SH-SY5Y (cell line): Measurements from ENCODE around the gene PRELID3B.

ENCODE experiments used
- GATA2 ChIP-seq: IDR thresholded peaks from 2 replicates; pipeline ENCODE4 v1.6.1; 2011; ENCODE audit warnings: mild to moderate bottlenecking, low read depth, low read length
- GATA3 ChIP-seq: IDR thresholded peaks from 2 replicates; pipeline ENCODE4 v1.6.1; 2011; ENCODE audit warnings: low read depth, mild to moderate bottlenecking, low read length, moderate library complexity

DNA sequence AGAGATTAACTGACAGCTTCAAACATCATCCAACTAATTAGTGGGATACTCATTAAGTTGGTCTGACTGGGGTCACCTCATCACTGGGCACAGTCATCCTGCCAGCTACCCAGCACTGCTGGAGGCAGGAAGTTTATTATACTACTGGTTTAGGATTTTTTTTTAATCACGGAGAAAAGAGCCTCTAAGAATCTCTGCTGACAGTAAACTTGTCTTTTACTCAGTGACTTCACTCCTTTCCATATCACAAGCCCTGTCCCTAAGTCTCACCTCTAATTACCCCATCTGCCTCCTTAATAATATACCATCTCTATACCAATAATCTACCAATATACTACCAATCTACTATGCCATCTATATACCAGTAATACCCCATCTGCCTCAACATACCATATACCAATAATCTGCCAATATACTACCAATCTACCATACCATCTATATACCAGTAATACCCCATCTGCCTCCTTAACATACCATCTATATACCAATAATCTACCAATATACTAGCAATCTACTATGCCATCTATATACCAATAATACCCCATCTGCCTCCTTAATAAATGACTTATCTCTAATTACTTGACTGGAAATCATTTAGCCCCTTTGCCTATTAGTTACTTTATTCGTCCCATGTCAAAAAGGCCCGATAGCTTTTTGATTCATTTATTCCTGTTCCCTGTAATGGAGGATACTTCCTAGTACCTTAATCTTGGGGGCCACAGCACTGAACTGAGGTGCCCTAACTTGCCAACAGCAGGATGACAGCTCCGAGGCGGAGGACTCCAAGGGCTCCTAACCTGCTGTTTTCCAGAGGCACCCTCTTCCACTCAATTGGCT is 15.5 kb downstream of the PRELID3B start:
- TF ChIP-seq GATA3 (no peak), GATA2 (no peak)
